Measurements from ENCODE around the gene CYP27C1. TPM values are rescaled to one million over a fixed set of nuclear protein-coding genes. Genes with fewer than 3 reads are reported as not detected.
A peak's percentile ranks its signal among the peaks of the same experiment; 100 is the strongest.
"Not testable (repeated sequence)": the region's sequence is repeated elsewhere in the genome, so short reads cannot be mapped to it uniquely, and the experiment has no call there.

CYP27C1 gene
- total RNA-seq, 1 donor from 2014 or later = 5.7 TPM

DNA sequence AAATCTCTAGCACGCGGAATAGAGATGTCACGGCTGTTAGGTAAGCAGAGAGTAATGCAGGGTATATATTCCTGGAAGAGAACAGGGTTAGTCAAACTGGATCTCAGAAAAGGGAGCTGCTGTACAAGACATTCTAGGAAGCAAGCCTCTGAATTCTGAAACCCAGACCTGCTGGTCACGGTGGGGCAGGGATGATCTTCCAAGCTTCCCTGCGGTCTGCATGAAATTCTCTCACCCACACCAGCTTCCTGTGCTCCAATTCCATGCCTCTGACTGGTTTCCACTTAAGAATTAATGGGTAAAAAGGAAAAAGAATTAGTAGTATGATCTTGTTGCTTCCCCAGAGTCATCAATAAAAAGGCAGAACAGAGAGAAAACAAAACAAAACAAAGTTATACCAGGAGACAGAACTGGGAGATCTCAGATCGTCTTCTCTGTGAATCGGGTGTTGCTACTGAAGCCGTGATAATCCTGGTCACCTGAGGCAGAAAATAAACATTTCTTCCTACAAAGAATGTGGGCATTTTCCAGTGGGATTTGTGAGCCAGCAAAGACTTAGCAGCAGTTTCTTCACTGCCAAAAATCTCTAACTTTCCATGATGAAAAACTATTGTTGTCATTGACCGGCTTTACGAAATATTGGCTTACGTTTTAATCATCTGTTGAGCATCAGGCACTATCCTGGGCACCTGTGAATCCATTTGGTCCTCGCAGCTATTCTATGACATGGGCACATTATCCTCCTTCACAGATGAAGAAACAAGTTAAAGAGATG lies 5.3 kb upstream of the CYP27C1 start:
- Histone ChIP-seq H2AFZ (ENCODE audit: low read depth, low read length) (no peak overlapping the region), H3K27me3 (ENCODE audit: insufficient read depth, low read length) (no peaks in the 10 kb centered on the region), H3K27ac (ENCODE audit: low read depth, low read length) (peak overlapping the region; percentile 57), H3K79me2 (ENCODE audit: insufficient read depth, low read length) (no peaks in the 10 kb centered on the region), H3K36me3 (ENCODE audit: insufficient read depth, low read length) (no peaks in the 10 kb centered on the region), H3K4me1 (ENCODE audit: insufficient read depth, low read length) (peaks cover 23% of the 10 kb centered on the region), H4K20me1 (ENCODE audit: insufficient read depth, low read length) (no peaks in the 10 kb centered on the region), H3K4me3 (ENCODE audit: insufficient read depth, low read depth, low read length) (peak overlapping the region; percentile 24), H3K4me2 (ENCODE audit: low read length) (peak overlapping the region; percentile 80), H3K9me3 (ENCODE audit: insufficient read depth, low read depth, low read length) (peaks cover 4% of the 10 kb centered on the region), H3K9ac (ENCODE audit: low read length) (peak overlapping the region; percentile 70)
- Mint-ChIP-seq H3K27ac (ENCODE audit: unreplicated experiment) (peak overlapping the region; percentile 83), H3K9me3 (ENCODE audit: unreplicated experiment) (peaks cover 3% of the 10 kb centered on the region), H3K27me3 (ENCODE audit: low read depth, unreplicated experiment) (peaks cover 2% of the 10 kb centered on the region), H3K4me3 (ENCODE audit: unreplicated experiment) (peak overlapping the region; percentile 5), H3K4me1 (ENCODE audit: low read depth, unreplicated experiment) (peaks cover 41% of the 10 kb centered on the region), H3K36me3 (ENCODE audit: low read depth, unreplicated experiment) (no peaks in the 10 kb centered on the region)
- FAIRE-seq (peak; percentile 13), DNase-seq (ENCODE audit: low read depth) (peak; percentile 87)
- TF ChIP-seq, protein P1, sequence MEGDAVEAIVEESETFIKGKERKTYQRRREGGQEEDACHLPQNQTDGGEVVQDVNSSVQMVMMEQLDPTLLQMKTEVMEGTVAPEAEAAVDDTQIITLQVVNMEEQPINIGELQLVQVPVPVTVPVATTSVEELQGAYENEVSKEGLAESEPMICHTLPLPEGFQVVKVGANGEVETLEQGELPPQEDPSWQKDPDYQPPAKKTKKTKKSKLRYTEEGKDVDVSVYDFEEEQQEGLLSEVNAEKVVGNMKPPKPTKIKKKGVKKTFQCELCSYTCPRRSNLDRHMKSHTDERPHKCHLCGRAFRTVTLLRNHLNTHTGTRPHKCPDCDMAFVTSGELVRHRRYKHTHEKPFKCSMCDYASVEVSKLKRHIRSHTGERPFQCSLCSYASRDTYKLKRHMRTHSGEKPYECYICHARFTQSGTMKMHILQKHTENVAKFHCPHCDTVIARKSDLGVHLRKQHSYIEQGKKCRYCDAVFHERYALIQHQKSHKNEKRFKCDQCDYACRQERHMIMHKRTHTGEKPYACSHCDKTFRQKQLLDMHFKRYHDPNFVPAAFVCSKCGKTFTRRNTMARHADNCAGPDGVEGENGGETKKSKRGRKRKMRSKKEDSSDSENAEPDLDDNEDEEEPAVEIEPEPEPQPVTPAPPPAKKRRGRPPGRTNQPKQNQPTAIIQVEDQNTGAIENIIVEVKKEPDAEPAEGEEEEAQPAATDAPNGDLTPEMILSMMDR (IDR thresholded peaks at IDR 0.05; ENCODE audit: insufficient read depth, low read depth, low read length) = no peak
- no peak for TF ChIP-seq EZH2 (IDR thresholded peaks at IDR 0.05; ENCODE audit: insufficient read depth, low read length)

DNA sequence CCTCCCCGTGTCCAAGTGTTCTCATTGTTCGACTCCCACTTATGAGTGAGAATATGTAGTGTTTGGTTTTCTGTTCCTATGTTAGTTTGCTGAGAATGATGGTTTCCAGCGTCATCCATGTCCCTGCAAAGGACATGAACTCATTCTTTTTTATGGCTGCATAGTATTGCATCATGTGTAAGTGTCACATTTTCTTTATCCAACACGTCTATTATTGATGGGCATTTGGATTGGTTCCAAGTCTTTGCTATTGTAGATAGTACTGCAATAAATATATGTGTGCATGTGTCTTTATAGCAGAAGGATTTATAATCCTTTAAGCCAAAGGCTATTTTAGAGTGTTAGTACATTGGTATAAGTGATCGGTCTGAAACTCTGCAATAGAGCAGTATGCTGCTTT lies 4.0 kb upstream of the CYP27C1 start:
- H3K27ac ChIP-seq (ENCODE audit: low read depth, low read length); H3K27me3 Mint-ChIP-seq (ENCODE audit: low read depth, unreplicated experiment); H3K36me3 Mint-ChIP-seq (ENCODE audit: low read depth, unreplicated experiment); H3K4me3 ChIP-seq (ENCODE audit: insufficient read depth, low read depth, low read length); H3K9me3 ChIP-seq (ENCODE audit: insufficient read depth, low read depth, low read length); H3K27me3 ChIP-seq (ENCODE audit: insufficient read depth, low read length); FAIRE-seq; H4K20me1 ChIP-seq (ENCODE audit: insufficient read depth, low read length); DNase-seq (ENCODE audit: low read depth); H3K9me3 Mint-ChIP-seq (ENCODE audit: unreplicated experiment); H2AFZ ChIP-seq (ENCODE audit: low read depth, low read length); H3K27ac Mint-ChIP-seq (ENCODE audit: unreplicated experiment); H3K9ac ChIP-seq (ENCODE audit: low read length); H3K36me3 ChIP-seq (ENCODE audit: insufficient read depth, low read length); H3K79me2 ChIP-seq (ENCODE audit: insufficient read depth, low read length); H3K4me2 ChIP-seq (ENCODE audit: low read length): not testable (repeated sequence)
- peaks cover 41% of the 10 kb centered on the region for H3K4me1 Mint-ChIP-seq (ENCODE audit: low read depth, unreplicated experiment)
- peak overlapping the region; percentile 21 for H3K4me3 Mint-ChIP-seq (ENCODE audit: unreplicated experiment)
- H3K4me1 ChIP-seq (ENCODE audit: insufficient read depth, low read length) = peaks cover 26% of the 10 kb centered on the region

DNA sequence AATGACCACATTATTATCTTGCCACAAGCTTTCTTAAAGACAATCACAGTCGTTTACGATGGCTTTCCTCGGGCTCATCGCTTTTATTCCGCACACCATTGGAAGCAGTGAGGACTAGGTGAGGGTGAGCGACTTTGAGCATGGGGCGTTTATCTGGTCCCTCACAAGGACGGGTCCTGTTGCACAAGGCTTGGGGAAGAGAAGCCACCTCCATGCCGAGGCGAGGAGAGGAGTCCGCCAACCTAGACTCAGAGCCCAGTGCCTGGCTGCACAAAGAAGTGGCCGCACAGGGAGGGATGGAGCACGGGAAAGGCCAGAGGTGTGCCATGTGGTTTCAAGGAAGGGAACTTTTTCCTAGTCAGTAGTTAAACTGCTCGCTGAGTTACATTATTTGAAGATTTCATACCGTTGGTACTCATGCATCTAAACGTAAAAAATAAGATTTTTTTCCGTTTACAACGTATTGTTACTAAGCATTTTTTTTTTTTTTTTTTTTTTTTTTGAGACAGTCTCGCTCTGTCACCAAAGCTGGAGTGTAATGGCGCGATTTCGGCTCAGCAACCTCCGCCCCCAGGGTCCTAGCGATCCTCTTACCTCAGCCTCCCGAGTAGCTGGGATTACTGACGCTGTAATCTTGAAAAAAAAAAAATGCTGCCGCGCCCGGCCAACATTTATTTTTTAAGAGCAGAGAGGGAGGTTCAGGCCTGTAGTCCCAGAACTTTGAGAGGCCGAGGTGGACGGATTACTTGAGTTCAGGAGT lies 849 bp upstream of the CYP27C1 start:
- H4K20me1 ChIP-seq (ENCODE audit: insufficient read depth, low read length) = no peaks in the 10 kb centered on the region
- Mint-ChIP-seq H3K36me3 (ENCODE audit: low read depth, unreplicated experiment) (peaks cover 4% of the 10 kb centered on the region), H3K4me3 (ENCODE audit: unreplicated experiment) (peak overlapping the region; percentile 96), H3K27me3 (ENCODE audit: low read depth, unreplicated experiment) (peaks cover 2% of the 10 kb centered on the region), H3K27ac (ENCODE audit: unreplicated experiment) (peak overlapping the region; percentile 88), H3K9me3 (ENCODE audit: unreplicated experiment) (no peaks in the 10 kb centered on the region), H3K4me1 (ENCODE audit: low read depth, unreplicated experiment) (peaks cover 30% of the 10 kb centered on the region)
- H3K9me3 ChIP-seq (ENCODE audit: insufficient read depth, low read depth, low read length) = no peaks in the 10 kb centered on the region
- H3K4me2 ChIP-seq (ENCODE audit: low read length) = peak overlapping the region; percentile 84
- H3K27ac ChIP-seq (ENCODE audit: low read depth, low read length) = no peak overlapping the region
- no peaks in the 10 kb centered on the region for H3K36me3 ChIP-seq (ENCODE audit: insufficient read depth, low read length)
- no peak for TF ChIP-seq EZH2 (IDR thresholded peaks at IDR 0.05; ENCODE audit: insufficient read depth, low read length)
- TF ChIP-seq, protein P1 (IDR thresholded peaks at IDR 0.05; ENCODE audit: insufficient read depth, low read depth, low read length) = no peak
- H3K4me3 ChIP-seq (ENCODE audit: insufficient read depth, low read depth, low read length) = peak overlapping the region; percentile 68
- peak overlapping the region; percentile 83 for H2AFZ ChIP-seq (ENCODE audit: low read depth, low read length)
- DNase-seq (ENCODE audit: low read depth) = peak; percentile 10
- no peak for FAIRE-seq
- peak overlapping the region; percentile 83 for H3K9ac ChIP-seq (ENCODE audit: low read length)
- peaks cover 26% of the 10 kb centered on the region for H3K4me1 ChIP-seq (ENCODE audit: insufficient read depth, low read length)
- no peaks in the 10 kb centered on the region for H3K27me3 ChIP-seq (ENCODE audit: insufficient read depth, low read length)
- H3K79me2 ChIP-seq (ENCODE audit: insufficient read depth, low read length) = no peaks in the 10 kb centered on the region

Data from astrocyte (in vitro differentiated cells and primary cell).